Fibroblast of mammary gland (primary cell): ENCODE data around the gene PCNT.

Experiments
- DNase-seq: peaks from one replicate; pipeline ENCODE4 v3.0.0-alpha.2; 2010; ENCODE audit warnings: low read depth
- H3K4me3 ChIP-seq: 2 replicates; pipeline ENCODE4 v1.5.1; 2011; ENCODE audit warnings: low read depth, mild to moderate bottlenecking, low read length, moderate library complexity; ENCODE audit not compliant: control insufficient read depth
- TF ChIP-seq, protein P1 (sequence below): conservative IDR thresholded peaks from 2 replicates; pipeline ENCODE4 v1.5.1; 2011; ENCODE audit warnings: low read depth, low read length, inconsistent platforms; ENCODE audit not compliant: control insufficient read depth, insufficient read depth

The PCNT gene

GRCh38 chr21:46347203-46347550, 23.2 kb downstream of the PCNT start:
- DNase-seq = no peak
- TF ChIP-seq, protein P1, sequence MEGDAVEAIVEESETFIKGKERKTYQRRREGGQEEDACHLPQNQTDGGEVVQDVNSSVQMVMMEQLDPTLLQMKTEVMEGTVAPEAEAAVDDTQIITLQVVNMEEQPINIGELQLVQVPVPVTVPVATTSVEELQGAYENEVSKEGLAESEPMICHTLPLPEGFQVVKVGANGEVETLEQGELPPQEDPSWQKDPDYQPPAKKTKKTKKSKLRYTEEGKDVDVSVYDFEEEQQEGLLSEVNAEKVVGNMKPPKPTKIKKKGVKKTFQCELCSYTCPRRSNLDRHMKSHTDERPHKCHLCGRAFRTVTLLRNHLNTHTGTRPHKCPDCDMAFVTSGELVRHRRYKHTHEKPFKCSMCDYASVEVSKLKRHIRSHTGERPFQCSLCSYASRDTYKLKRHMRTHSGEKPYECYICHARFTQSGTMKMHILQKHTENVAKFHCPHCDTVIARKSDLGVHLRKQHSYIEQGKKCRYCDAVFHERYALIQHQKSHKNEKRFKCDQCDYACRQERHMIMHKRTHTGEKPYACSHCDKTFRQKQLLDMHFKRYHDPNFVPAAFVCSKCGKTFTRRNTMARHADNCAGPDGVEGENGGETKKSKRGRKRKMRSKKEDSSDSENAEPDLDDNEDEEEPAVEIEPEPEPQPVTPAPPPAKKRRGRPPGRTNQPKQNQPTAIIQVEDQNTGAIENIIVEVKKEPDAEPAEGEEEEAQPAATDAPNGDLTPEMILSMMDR = no peak
- H3K4me3 ChIP-seq = no peak overlapping the region

GRCh38 chr21:46347791-46348381, 23.9 kb downstream of the PCNT start:
- H3K4me3 ChIP-seq = no peak overlapping the region
- DNase-seq = peak; percentile 95
- TF ChIP-seq, protein P1 = peak; percentile 50

DNA sequence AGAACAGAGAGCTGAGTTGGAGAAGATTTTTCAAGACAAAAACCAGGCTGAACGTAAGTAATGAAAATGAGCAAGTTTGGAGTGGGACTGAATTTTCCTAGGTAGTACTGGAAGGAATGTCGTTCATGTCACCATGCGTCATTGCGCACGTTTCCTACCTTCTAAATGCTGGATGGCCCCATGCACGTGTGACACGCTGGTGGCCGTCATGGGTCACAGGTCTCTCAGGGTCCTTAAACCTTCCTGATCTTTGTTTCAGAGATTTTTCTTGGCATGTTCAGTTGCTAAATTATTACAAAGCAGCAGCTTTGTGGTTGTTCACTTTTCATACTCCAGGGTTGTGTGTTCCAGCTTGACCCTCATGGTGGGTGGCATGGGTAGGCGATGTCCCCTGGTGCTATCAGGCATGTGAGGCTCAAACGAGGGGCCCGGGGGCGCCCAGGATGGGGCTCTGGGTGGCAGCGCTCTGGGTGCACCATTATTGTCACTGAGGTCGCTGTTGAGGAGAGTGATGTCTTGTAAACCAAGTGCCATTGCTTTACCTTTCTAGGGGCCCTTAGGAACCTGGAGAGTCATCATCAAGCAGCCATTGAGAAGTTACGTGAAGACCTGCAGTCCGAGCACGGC, 25.3 kb downstream of the PCNT start:
- H3K4me3 ChIP-seq = no peak overlapping the region
- TF ChIP-seq, protein P1 = no peak
- no peak for DNase-seq

DNA sequence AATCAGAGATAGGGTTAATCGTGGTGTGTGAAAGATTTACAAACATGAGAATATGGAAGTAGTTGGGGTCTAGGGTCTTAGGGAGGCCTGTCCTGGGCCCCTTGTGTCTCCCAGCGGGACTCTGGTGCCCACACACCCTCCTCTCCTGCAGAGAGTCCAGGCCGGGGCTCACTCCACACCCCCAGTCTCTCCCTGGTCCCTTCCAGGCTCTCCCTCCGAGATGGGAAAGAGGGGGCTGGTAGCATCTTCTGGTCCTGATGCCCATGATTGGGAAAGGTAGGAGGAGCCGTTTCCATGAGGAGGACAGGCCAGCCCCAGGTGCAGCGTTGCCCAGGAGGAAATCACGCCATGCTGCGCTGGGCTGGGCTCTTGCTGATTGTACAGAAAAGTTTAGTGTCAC, 26.6 kb downstream of the PCNT start:
- H3K4me3 ChIP-seq = no peak overlapping the region
- DNase-seq = no peak
- TF ChIP-seq, protein P1 = no peak

DNA sequence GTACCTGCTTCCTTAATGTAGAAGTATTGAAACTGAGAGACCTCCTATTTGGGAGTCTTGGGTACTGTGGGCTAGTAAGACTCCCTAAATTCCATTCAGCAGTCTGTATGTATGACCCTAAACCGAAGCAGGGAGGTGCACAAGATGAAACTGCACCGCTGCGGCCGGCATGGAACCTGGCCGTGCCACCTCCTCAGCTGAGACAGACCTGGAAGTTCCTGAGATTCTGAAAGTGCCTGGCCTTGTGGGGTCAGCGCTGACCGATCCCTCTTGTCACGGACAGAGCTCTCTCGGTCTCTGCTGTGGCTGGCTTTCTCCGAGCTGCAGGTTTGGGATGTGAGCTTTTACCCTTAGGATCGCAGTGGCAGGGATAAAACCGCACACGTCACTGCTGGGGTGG, 27.0 kb downstream of the PCNT start:
- no peak overlapping the region for H3K4me3 ChIP-seq
- DNase-seq = no peak
- TF ChIP-seq, protein P1 = no peak

DNA sequence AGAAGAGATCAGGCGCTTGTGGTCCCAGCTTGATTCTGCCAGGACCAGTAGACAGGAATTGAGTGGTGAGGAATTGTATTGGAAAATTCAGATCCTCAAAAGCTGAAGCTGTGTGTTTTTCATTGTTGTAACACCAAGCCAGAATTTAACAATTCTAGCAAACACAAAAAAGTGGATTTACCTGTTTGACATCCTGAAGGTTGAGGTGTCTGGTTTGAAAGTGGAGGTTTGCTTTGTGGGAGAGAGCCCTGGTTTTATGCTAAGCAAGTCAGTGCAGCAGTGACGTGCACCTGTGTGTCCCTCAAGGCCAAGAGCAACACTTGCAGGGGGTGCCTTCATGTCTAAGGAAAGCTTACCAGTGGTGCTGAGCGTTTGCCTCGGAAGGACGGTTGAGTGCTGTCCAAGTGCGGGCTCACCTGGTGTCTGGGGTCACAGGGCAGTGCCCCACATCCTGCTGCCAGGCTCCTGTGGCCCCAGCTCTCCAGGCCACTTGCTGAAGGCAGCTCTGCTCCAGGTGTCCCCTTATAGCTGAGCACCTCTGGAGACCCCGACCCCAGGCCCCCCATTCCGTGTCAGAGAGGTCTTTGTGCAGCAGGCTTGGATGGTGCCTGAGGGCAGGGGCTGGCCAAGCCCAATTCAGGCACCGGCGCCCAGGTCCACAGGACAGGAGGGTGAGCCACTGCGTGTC, 27.7 kb downstream of the PCNT start:
- TF ChIP-seq, protein P1 = no peak
- DNase-seq = no peak
- no peak overlapping the region for H3K4me3 ChIP-seq
